ENCODE results near the gene LINC00237.

LINC00237 gene

GRCh38 chr20:21096321-21097043 lies 9.7 kb downstream of the LINC00237 start:
- Histone ChIP-seq H3K9me3 (ENCODE audit: control insufficient read depth, insufficient read depth, low read length) (no peaks in the 10 kb centered on the region), H3K4me1 (ENCODE audit: insufficient read depth, low read length) (peaks cover 2% of the 10 kb centered on the region; the same call in 1 of the 2 replicates), H3K36me3 (ENCODE audit: insufficient read depth, low read length) (no peaks in the 10 kb centered on the region), H3K9ac (ENCODE audit: low read depth, low read length) (no peak overlapping the region)

GRCh38 chr20:21092806-21093205 lies 13.4 kb downstream of the LINC00237 start:
- Histone ChIP-seq H3K4me1 (ENCODE audit: insufficient read depth, low read length) (peaks cover 26% of the 10 kb centered on the region), H3K9ac (ENCODE audit: low read depth, low read length) (no peak overlapping the region), H3K9me3 (ENCODE audit: control insufficient read depth, insufficient read depth, low read length) (no peaks in the 10 kb centered on the region), H3K36me3 (ENCODE audit: insufficient read depth, low read length) (no peaks in the 10 kb centered on the region)

- H3K9ac ChIP-seq (ENCODE audit: low read depth, low read length): no peak overlapping the region
- H3K4me1 ChIP-seq (ENCODE audit: insufficient read depth, low read length): peaks cover 27% of the 10 kb centered on the region
- no peaks in the 10 kb centered on the region for H3K9me3 ChIP-seq (ENCODE audit: control insufficient read depth, insufficient read depth, low read length)
- H3K36me3 ChIP-seq (ENCODE audit: insufficient read depth, low read length): no peaks in the 10 kb centered on the region
These were observed 15.4 kb downstream of the LINC00237 start for GRCh38 chr20:21090721-21091120.

GRCh38 chr20:21090111-21090618 lies 16.0 kb downstream of the LINC00237 start:
- Histone ChIP-seq H3K9me3 (ENCODE audit: control insufficient read depth, insufficient read depth, low read length) (no peaks in the 10 kb centered on the region), H3K9ac (ENCODE audit: low read depth, low read length) (peak overlapping the region; percentile 6; the same call in 1 of the 2 replicates), H3K4me1 (ENCODE audit: insufficient read depth, low read length) (peaks cover 27% of the 10 kb centered on the region), H3K36me3 (ENCODE audit: insufficient read depth, low read length) (no peaks in the 10 kb centered on the region)

- Histone ChIP-seq H3K4me1 (ENCODE audit: insufficient read depth, low read length) (peaks cover 27% of the 10 kb centered on the region), H3K9ac (ENCODE audit: low read depth, low read length) (no peak overlapping the region), H3K9me3 (ENCODE audit: control insufficient read depth, insufficient read depth, low read length) (no peaks in the 10 kb centered on the region)
These were observed 16.8 kb downstream of the LINC00237 start for GRCh38 chr20:21089391-21089790.

GRCh38 chr20:21087862-21088540 lies 18.2 kb downstream of the LINC00237 start:
- H3K9me3 ChIP-seq (ENCODE audit: control insufficient read depth, insufficient read depth, low read length): no peaks in the 10 kb centered on the region
- H3K36me3 ChIP-seq (ENCODE audit: insufficient read depth, low read length): no peaks in the 10 kb centered on the region
- no peak overlapping the region for H3K9ac ChIP-seq (ENCODE audit: low read depth, low read length)
- peaks cover 27% of the 10 kb centered on the region for H3K4me1 ChIP-seq (ENCODE audit: insufficient read depth, low read length)

More at GRCh38 chr20:21089391-21089790, 16.8 kb downstream of the LINC00237 start:
- no peaks in the 10 kb centered on the region for H3K36me3 ChIP-seq (ENCODE audit: insufficient read depth, low read length)

- Histone ChIP-seq H3K36me3 (ENCODE audit: insufficient read depth, low read length) (no peaks in the 10 kb centered on the region), H3K4me1 (ENCODE audit: insufficient read depth, low read length) (peaks cover 5% of the 10 kb centered on the region; the same call in 1 of the 2 replicates), H3K9ac (ENCODE audit: low read depth, low read length) (no peak overlapping the region), H3K9me3 (ENCODE audit: control insufficient read depth, insufficient read depth, low read length) (no peaks in the 10 kb centered on the region)
These were observed 22.3 kb downstream of the LINC00237 start for GRCh38 chr20:21083825-21084325.

- no peak overlapping the region for H3K9ac ChIP-seq (ENCODE audit: low read depth, low read length)
- no peaks in the 10 kb centered on the region for H3K9me3 ChIP-seq (ENCODE audit: control insufficient read depth, insufficient read depth, low read length)
- H3K36me3 ChIP-seq (ENCODE audit: insufficient read depth, low read length): no peaks in the 10 kb centered on the region
- no peaks in the 10 kb centered on the region for H3K4me1 ChIP-seq (ENCODE audit: insufficient read depth, low read length)
These were observed 23.6 kb downstream of the LINC00237 start for GRCh38 chr20:21082584-21082983.

GRCh38 chr20:21077809-21078345 lies 28.3 kb downstream of the LINC00237 start:
- Histone ChIP-seq H3K4me1 (ENCODE audit: insufficient read depth, low read length) (no peaks in the 10 kb centered on the region), H3K36me3 (ENCODE audit: insufficient read depth, low read length) (no peaks in the 10 kb centered on the region), H3K9ac (ENCODE audit: low read depth, low read length) (no peak overlapping the region), H3K9me3 (ENCODE audit: control insufficient read depth, insufficient read depth, low read length) (no peaks in the 10 kb centered on the region)

GRCh38 chr20:21076073-21076472 lies 30.1 kb downstream of the LINC00237 start:
- H3K4me1 ChIP-seq (ENCODE audit: insufficient read depth, low read length): no peaks in the 10 kb centered on the region

GRCh38 chr20:21075471-21075870 lies 30.7 kb downstream of the LINC00237 start:
- H3K36me3 ChIP-seq (ENCODE audit: insufficient read depth, low read length): no peaks in the 10 kb centered on the region

More at GRCh38 chr20:21076073-21076472, 30.1 kb downstream of the LINC00237 start:
- Histone ChIP-seq H3K36me3 (ENCODE audit: insufficient read depth, low read length) (no peaks in the 10 kb centered on the region), H3K9ac (ENCODE audit: low read depth, low read length) (no peak overlapping the region), H3K9me3 (ENCODE audit: control insufficient read depth, insufficient read depth, low read length) (no peaks in the 10 kb centered on the region)

GRCh38 chr20:21074605-21075336 lies 31.4 kb downstream of the LINC00237 start:
- H3K9ac ChIP-seq (ENCODE audit: low read depth, low read length): no peak overlapping the region

More at GRCh38 chr20:21075471-21075870, 30.7 kb downstream of the LINC00237 start:
- Histone ChIP-seq H3K4me1 (ENCODE audit: insufficient read depth, low read length) (no peaks in the 10 kb centered on the region), H3K9me3 (ENCODE audit: control insufficient read depth, insufficient read depth, low read length) (no peaks in the 10 kb centered on the region), H3K9ac (ENCODE audit: low read depth, low read length) (no peak overlapping the region)

GRCh38 chr20:21067255-21067654 lies 38.9 kb downstream of the LINC00237 start:
- no peaks in the 10 kb centered on the region for H3K36me3 ChIP-seq (ENCODE audit: insufficient read depth, low read length)
- H3K9me3 ChIP-seq (ENCODE audit: control insufficient read depth, insufficient read depth, low read length): no peaks in the 10 kb centered on the region
- no peaks in the 10 kb centered on the region for H3K4me1 ChIP-seq (ENCODE audit: insufficient read depth, low read length)
- no peak overlapping the region for H3K9ac ChIP-seq (ENCODE audit: low read depth, low read length)

More at GRCh38 chr20:21074605-21075336, 31.4 kb downstream of the LINC00237 start:
- H3K36me3 ChIP-seq (ENCODE audit: insufficient read depth, low read length): no peaks in the 10 kb centered on the region
- no peaks in the 10 kb centered on the region for H3K9me3 ChIP-seq (ENCODE audit: control insufficient read depth, insufficient read depth, low read length)
- no peaks in the 10 kb centered on the region for H3K4me1 ChIP-seq (ENCODE audit: insufficient read depth, low read length)

GRCh38 chr20:21064924-21065323 lies 41.2 kb downstream of the LINC00237 start:
- Histone ChIP-seq H3K36me3 (ENCODE audit: insufficient read depth, low read length) (no peaks in the 10 kb centered on the region), H3K9ac (ENCODE audit: low read depth, low read length) (no peak overlapping the region), H3K4me1 (ENCODE audit: insufficient read depth, low read length) (no peaks in the 10 kb centered on the region), H3K9me3 (ENCODE audit: control insufficient read depth, insufficient read depth, low read length) (no peaks in the 10 kb centered on the region)

Data from ES-I3 (cell line).